Lung (tissue), 16 donors: ENCODE measurements around the gene CDK14. TPM values are rescaled to one million over a fixed set of nuclear protein-coding genes. Genes with fewer than 3 reads are reported as not detected.

Experiments
- ATAC-seq: fragments of 200-7000 bp; cut with Tn5 transposase; one replicate; pipeline ENCODE4 v1.9.1; 2020; ENCODE audit warnings: moderate number of reproducible peaks; ENCODE audit not compliant: insufficient read depth, low FRiP score
- DNase-seq, 3 donors: peaks; one replicate each; pipeline ENCODE4 v3.0.0-alpha.2; 2013 to 2017
- H3K27ac ChIP-seq, 2 donors: one replicate each; pipeline ENCODE4 v1.5.1; 2013; ENCODE audit warnings: mild to moderate bottlenecking in 2 of 2, moderate library complexity in 2 of 2, control low read depth in 1 of 2, inconsistent platforms in 1 of 2, low read depth in 1 of 2, low read length in 1 of 2
- H3K27me3 ChIP-seq, 3 donors: one replicate each; pipeline ENCODE4 v1.5.1; 2013; ENCODE audit warnings: low read length in 2 of 3; ENCODE audit not compliant: control insufficient read depth in 3 of 3, insufficient read depth in 3 of 3
- H3K36me3 ChIP-seq, 4 donors: one replicate each; pipeline ENCODE4 v1.5.1; 2013; ENCODE audit warnings: low read length in 4 of 4, mild to moderate bottlenecking in 1 of 4, moderate library complexity in 1 of 4; ENCODE audit not compliant: control insufficient read depth in 4 of 4, insufficient read depth in 4 of 4
- H3K4me1 ChIP-seq, 5 donors: one replicate each; pipeline ENCODE4 v1.5.1; 2013; ENCODE audit warnings: low read length in 5 of 5, mild to moderate bottlenecking in 2 of 5, moderate library complexity in 1 of 5; ENCODE audit not compliant: control insufficient read depth in 5 of 5, insufficient read depth in 5 of 5
- H3K4me3 ChIP-seq: one replicate; pipeline ENCODE4 v1.5.1; 2013; ENCODE audit warnings: mild to moderate bottlenecking, control low read depth, moderate library complexity
- H3K9ac ChIP-seq, 2 donors: one replicate each; pipeline ENCODE4 v1.5.1; 2013; ENCODE audit warnings: low read length in 2 of 2, control low read depth in 1 of 2; ENCODE audit not compliant: insufficient read depth in 1 of 2
- H3K9me3 ChIP-seq, 4 donors: one replicate each; pipeline ENCODE4 v1.5.1; 2013; ENCODE audit warnings: low read length in 3 of 4, mild to moderate bottlenecking in 1 of 4, moderate library complexity in 1 of 4; ENCODE audit not compliant: control insufficient read depth in 4 of 4, insufficient read depth in 3 of 4
- CTCF ChIP-seq: IDR thresholded peaks from 2 replicates; pipeline ENCODE4 v1.5.1; 2012; ENCODE audit warnings: mild to moderate bottlenecking; ENCODE audit errors: control extremely low read depth, extremely low read depth
- WGBS, 2 donors: extraction: QIAGEN DNeasy Blood & Tissue Kit; methylation state at CpG; one replicate each; pipeline ENCODE4 v1.1.7; 2013; 5-methylcytosine and 5-hydroxymethylcytosine counted together
- long read RNA-seq, 5 donors: transcript quantifications; one replicate each; lab custom pipeline, GENCODE V29; 2026
- polyA plus RNA-seq, 2 donors: library from polyadenylated mRNA; stranded (reverse); fragments of 200-250 nt; gene quantifications; one replicate each; pipeline ENCODE4 v1.2.1, GENCODE V29; 2013
- total RNA-seq, 2 donors: library from RNA; depleted of rRNA in 1 of 2; stranded (reverse); fragments of >200 nt in 1 of 2; gene quantifications; one replicate each; pipeline ENCODE4 v1.2.1, GENCODE V29; 2014 to 2021
- donor health status: control.
- donor health status: control.
- donor health status: Bipolar disorder and iron deficiency.
- donor health status: healthy.
- donor health status: DM: yes; HTN: yes; CAD: no.

The CDK14 gene
- 100 to 1,000 TPM in 1 of 2 donors, 10 to 100 TPM in 1; 32.0 to 117 TPM for total RNA-seq
- polyA plus RNA-seq = 1 to 10 TPM; 4.3 to 5.9 TPM
- long read RNA-seq, donor 1, full-length matches to known transcripts = 2 of 2 reads
- long read RNA-seq, donor 1, partial matches to known transcripts = 0 of 2 reads
- long read RNA-seq, donor 1, other reads (novel, unspliced or antisense) = 0 of 2 reads
- long read RNA-seq, donor 2, full-length matches to known transcripts = 1 of 1 reads
- long read RNA-seq, donor 2, partial matches to known transcripts = 0 of 1 reads
- long read RNA-seq, donor 2, other reads (novel, unspliced or antisense) = 0 of 1 reads
- long read RNA-seq, donor 3, full-length matches to known transcripts = 2 of 2 reads
- long read RNA-seq, donor 3, partial matches to known transcripts = 0 of 2 reads
- long read RNA-seq, donor 3, other reads (novel, unspliced or antisense) = 0 of 2 reads
- long read RNA-seq, donor 4, full-length matches to known transcripts = 1 of 1 reads
- long read RNA-seq, donor 4, partial matches to known transcripts = 0 of 1 reads
- long read RNA-seq, donor 4, other reads (novel, unspliced or antisense) = 0 of 1 reads
- long read RNA-seq, donor 5, full-length matches to known transcripts = 1 of 1 reads
- long read RNA-seq, donor 5, partial matches to known transcripts = 0 of 1 reads
- long read RNA-seq, donor 5, other reads (novel, unspliced or antisense) = 0 of 1 reads

GRCh38 chr7:90595801-90596670 is at the start of gene CDK14:
CDK14 (plus strand) TSS chr7:90596321; CDS start chr7:90596628, 307 bp downstream.
- 0 to 1% methylated on average over 68 to 118 of the region's 118 CpGs for WGBS, 2 donors
- Histone ChIP-seq H3K9me3 (no peaks in the 10 kb centered on the region), H3K36me3 (no peaks in the 10 kb centered on the region), H3K27me3 (no peaks in the 10 kb centered on the region), H3K27ac (peak within 1 kb of the TSS; percentile 85 to 94), H3K4me3 (peak within 1 kb of the TSS; percentile 91), H3K9ac (peak within 1 kb of the TSS; percentile 74 to 98), H3K4me1 (peaks cover 0 to 45% (median 8%) of the 10 kb centered on the region in 5 donors)
- no peak for TF ChIP-seq CTCF
- ATAC-seq (peak; percentile 63), DNase-seq (peak; percentile 82 to 83 (median 82))

GRCh38 chr7:90551036-90551435 is 45.1 kb upstream of the CDK14 start:
- Histone ChIP-seq H3K36me3 (no peaks in the 10 kb centered on the region), H3K9me3 (no peaks in the 10 kb centered on the region), H3K4me3 (no peak overlapping the region), H3K27me3 (no peaks in the 10 kb centered on the region), H3K4me1 (no peaks in the 10 kb centered on the region), H3K27ac (no peak overlapping the region), H3K9ac (no peak overlapping the region)
- DNase-seq = no peak
- no peak for ATAC-seq
- no peak for TF ChIP-seq CTCF
- WGBS, 2 donors = 69 to 76% methylated on average over 4 of the region's 4 CpGs

- Histone ChIP-seq H3K4me3 (no peak overlapping the region), H3K9me3 (no peaks in the 10 kb centered on the region), H3K9ac (no peak overlapping the region), H3K36me3 (no peaks in the 10 kb centered on the region), H3K27me3 (no peaks in the 10 kb centered on the region), H3K27ac (no peak overlapping the region), H3K4me1 (no peaks in the 10 kb centered on the region)
- DNase-seq = peak in 2 of 3 donors; percentile 18 to 21
- ATAC-seq = no peak
- 81 to 89% methylated on average over 1 of the region's 1 CpG for WGBS, 2 donors
- no peak for TF ChIP-seq CTCF
These were observed 43.6 kb upstream of the CDK14 start for GRCh38 chr7:90552521-90552920.
